Lower leg skin (tissue), 3 donors: ENCODE results near the gene ACHE.

Experiments
- CTCF ChIP-seq, 3 donors: fragments of 450-650 bp; IDR thresholded peaks; one replicate each; pipeline ENCODE4 v1.5.1; 2016; ENCODE audit warnings: antibody characterized with exemption in 3 of 3, mild to moderate bottlenecking in 3 of 3, moderate library complexity in 2 of 3
- POLR2A ChIP-seq, 2 donors: fragments of 450-650 bp; IDR thresholded peaks; one replicate each; pipeline ENCODE4 v1.6.1; 2016 to 2017; ENCODE audit warnings: antibody characterized with exemption in 2 of 2, mild to moderate bottlenecking in 1 of 2, moderate library complexity in 1 of 2

GRCh38 chr7:100943693-100944092, 48.0 kb upstream of the ACHE start:
- TF ChIP-seq CTCF (IDR thresholded peaks at IDR 0.05): no peak
- no peak for TF ChIP-seq POLR2A (IDR thresholded peaks at IDR 0.05)
